Upper lobe of left lung (tissue), 6 donors: Measurements from ENCODE around the gene HIP1. TPM values are rescaled to one million over a fixed set of nuclear protein-coding genes. Genes with fewer than 3 reads are reported as not detected.
"Not testable (repeated sequence)": the region's sequence is repeated elsewhere in the genome, so short reads cannot be mapped to it uniquely, and the experiment has no call there.

Source experiments
- ATAC-seq, 2 donors: fragments of 200-7000 bp; cut with Tn5 transposase; one replicate each; pipeline ENCODE4 v1.9.1; 2022; ENCODE audit warnings: mild to moderate bottlenecking in 2 of 2, moderate library complexity in 2 of 2; ENCODE audit not compliant: low FRiP score in 2 of 2
- DNase-seq, 2 donors: peaks; one replicate each; pipeline ENCODE4 v3.0.0-alpha.2; 2019 to 2020
- H3K27ac ChIP-seq, 4 donors: fragments of 200-600 bp; sonication (generic); one replicate each; pipeline ENCODE4 v1.5.1; 2016 to 2019
- H3K27me3 ChIP-seq, 4 donors: fragments of 200-600 bp; sonication (generic); one replicate each; pipeline ENCODE4 v1.5.1; 2017 to 2019
- H3K36me3 ChIP-seq, 4 donors: fragments of 200-600 bp; sonication (generic); one replicate each; pipeline ENCODE4 v1.5.1; 2016 to 2019
- H3K4me1 ChIP-seq, 4 donors: fragments of 200-600 bp; sonication (generic); one replicate each; pipeline ENCODE4 v1.5.1; 2018 to 2019
- H3K4me3 ChIP-seq, 4 donors: fragments of 200-600 bp; sonication (generic); one replicate each; pipeline ENCODE4 v1.5.1; 2017 to 2019; ENCODE audit warnings: mild to moderate bottlenecking in 2 of 4, moderate library complexity in 1 of 4
- H3K9me3 ChIP-seq, 4 donors: fragments of 200-600 bp; sonication (generic); one replicate each; pipeline ENCODE4 v1.5.1; 2018 to 2019
- CTCF ChIP-seq, 6 experiments: fragments of 450-650 bp in 4 of 6; fragments of 200-600 bp in 2 of 6; sonication (generic) in 2 of 6; IDR thresholded peaks; one replicate each; pipeline ENCODE4 v1.5.1; 2016 to 2019; ENCODE audit warnings: antibody characterized with exemption in 6 of 6
- EP300 ChIP-seq, 4 donors: sonication (generic); formaldehyde crosslinking; IDR thresholded peaks; one replicate each; pipeline ENCODE4 v1.5.1; 2017; ENCODE audit warnings: antibody characterized with exemption in 4 of 4, control low read depth in 2 of 4
- POLR2A ChIP-seq, 4 donors: fragments of 450-650 bp; IDR thresholded peaks; one replicate each; pipeline ENCODE4 v1.5.1; 2016 to 2017; ENCODE audit warnings: antibody characterized with exemption in 4 of 4, mild to moderate bottlenecking in 2 of 4
- POLR2AphosphoS5 ChIP-seq, 2 donors: sonication (generic); formaldehyde crosslinking; IDR thresholded peaks; one replicate each; pipeline ENCODE4 v1.5.1; 2017; ENCODE audit warnings: antibody characterized with exemption in 2 of 2
- WGBS, 2 donors: methylation state at CpG; one replicate each; pipeline ENCODE4 v1.1.5; 2017 to 2018; 5-methylcytosine and 5-hydroxymethylcytosine counted together
- total RNA-seq, 6 donors: library from RNA; depleted of rRNA in 4 of 6; stranded (reverse); fragments of >200 nt in 4 of 6; gene quantifications; one replicate each; pipeline versions ENCODE4 v1.1.0 to v1.2.1, GENCODE V29; 2016 to 2021
- donor health status: DM: no; HTN: no; CAD: no; lungs with moderate emphysema.
- donor health status: DM: no; HTN: yes; CAD: no; lungs with severe emphysema.

The HIP1 gene
- total RNA-seq, 6 donors from 2014 or later, result 43.9 to 66.0 (median 55.2) TPM

DNA sequence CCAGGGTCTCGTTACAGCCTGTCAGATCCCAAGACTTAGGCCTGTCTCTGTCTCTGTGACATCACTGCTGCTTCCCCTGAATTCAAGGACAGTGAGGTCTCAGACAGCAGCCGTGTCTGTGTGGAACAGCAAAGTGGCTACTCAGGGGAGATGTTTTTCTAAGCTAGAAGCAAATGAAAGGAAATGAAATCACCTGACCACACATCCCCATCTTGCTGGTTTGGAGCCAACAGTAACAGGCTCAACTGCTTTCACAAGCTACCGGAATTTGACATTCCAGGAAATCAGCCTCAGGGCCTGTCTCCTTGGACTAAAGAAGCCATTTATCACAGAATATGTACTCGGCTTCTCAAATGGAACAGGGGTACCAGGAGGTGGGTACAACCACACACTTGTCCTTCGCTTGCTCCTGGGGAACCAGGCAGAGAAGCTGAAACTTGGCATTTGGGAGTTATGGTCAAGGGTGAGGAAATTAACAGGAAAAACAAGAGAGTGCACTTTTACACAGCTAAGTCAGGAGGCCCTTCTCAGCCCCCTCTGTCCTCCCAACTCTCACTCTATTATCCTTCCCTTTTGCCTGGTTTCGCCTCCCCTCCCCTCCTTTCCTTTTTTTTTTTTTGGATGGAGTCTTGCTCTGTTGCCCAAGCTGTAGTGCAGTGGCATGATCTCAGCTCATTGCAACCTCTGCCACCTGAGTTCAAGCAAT is 173.5 kb downstream of the HIP1 start:
- DNase-seq, result peak in 1 of 2 donors; percentile 48
- Histone ChIP-seq H3K27ac (peak overlapping the region; percentile 55 to 83 (median 68)), H3K9me3 (no peaks in the 10 kb centered on the region), H3K4me1 (peaks cover 14 to 20% (median 15%) of the 10 kb centered on the region in 4 donors), H3K36me3 (peaks cover 14 to 92% (median 65%) of the 10 kb centered on the region in 4 donors), H3K4me3 (no peak overlapping the region), H3K27me3 (no peaks in the 10 kb centered on the region)
- ATAC-seq, result no peak
- 35 to 44% methylated on average over 6 of the region's 6 CpGs for WGBS, 2 donors
- TF ChIP-seq POLR2AphosphoS5 (IDR thresholded peaks at IDR 0.05), result peak; percentile 32 to 44
- TF ChIP-seq POLR2A (IDR thresholded peaks at IDR 0.05), result peak in 1 of 4 donors; percentile 14
- TF ChIP-seq CTCF (IDR thresholded peaks at IDR 0.05), result no peak
- TF ChIP-seq EP300 (IDR thresholded peaks at IDR 0.05), result no peak

DNA sequence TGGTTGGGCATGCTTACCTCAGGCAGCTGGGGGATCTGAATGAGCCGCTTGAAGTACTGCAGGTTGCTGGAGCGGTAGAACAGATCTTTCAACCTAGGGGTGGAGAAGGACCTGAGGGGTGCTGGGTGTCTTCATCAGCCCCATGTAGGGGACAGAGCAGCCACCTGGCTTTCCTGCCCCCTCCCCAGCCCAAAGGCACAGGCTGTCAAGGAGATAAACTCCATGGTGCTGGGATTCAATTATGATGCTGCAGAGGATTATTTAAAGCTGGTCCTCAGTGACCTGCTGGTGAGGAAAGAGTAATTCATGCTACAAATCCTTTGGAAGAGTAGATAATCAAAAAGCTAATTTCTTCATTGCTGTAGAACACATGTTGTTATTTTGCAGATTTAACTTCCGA is 175.6 kb downstream of the HIP1 start:
- ATAC-seq, result no peak
- whole genome bisulfite sequencing, 2 donors, result 95 to 100% methylated on average over 1 to 3 of the region's 3 CpGs

DNA sequence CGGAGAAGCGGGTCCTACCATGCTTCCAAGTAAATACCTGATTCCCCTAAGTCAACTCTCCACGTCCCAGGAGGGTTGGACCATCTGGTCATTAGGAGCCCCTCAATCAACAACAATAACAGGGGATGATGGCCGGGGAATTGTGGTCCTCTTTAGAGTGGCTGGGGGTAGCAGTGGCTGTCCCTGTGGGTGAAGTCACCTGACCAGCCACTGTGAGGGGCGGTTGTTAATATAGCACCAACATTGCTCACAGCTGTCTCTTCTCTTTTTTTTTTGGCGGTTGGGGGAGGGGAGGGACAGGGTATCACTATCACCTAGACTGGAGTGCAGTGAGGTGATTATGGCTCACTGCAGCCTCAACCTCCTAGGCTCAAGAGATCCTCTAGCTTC is 178.8 kb downstream of the HIP1 start:
- WGBS, 2 donors, result 96 to 97% methylated on average over 3 to 6 of the region's 6 CpGs
- Histone ChIP-seq H3K4me3 (no peak overlapping the region), H3K4me1 (peaks cover 3 to 5% (median 3%) of the 10 kb centered on the region in 4 donors), H3K27me3 (no peaks in the 10 kb centered on the region), H3K36me3 (peaks cover 22 to 99% (median 85%) of the 10 kb centered on the region in 4 donors), H3K9me3 (no peaks in the 10 kb centered on the region), H3K27ac (no peak overlapping the region)
- ATAC-seq, result no peak
- DNase-seq, result no peak
- TF ChIP-seq POLR2AphosphoS5 (IDR thresholded peaks at IDR 0.05), result no peak
- TF ChIP-seq EP300 (IDR thresholded peaks at IDR 0.05), result no peak
- TF ChIP-seq CTCF (IDR thresholded peaks at IDR 0.05), result no peak
- no peak for TF ChIP-seq POLR2A (IDR thresholded peaks at IDR 0.05)

More for the DNA sequence above, 175.6 kb downstream of the HIP1 start:
- Histone ChIP-seq H3K36me3 (peaks cover 14 to 99% (median 74%) of the 10 kb centered on the region in 4 donors), H3K4me3 (no peak overlapping the region), H3K4me1 (peaks cover 14 to 20% (median 15%) of the 10 kb centered on the region in 4 donors), H3K27ac (no peak overlapping the region), H3K27me3 (no peaks in the 10 kb centered on the region), H3K9me3 (no peaks in the 10 kb centered on the region)
- no peak for TF ChIP-seq POLR2A (IDR thresholded peaks at IDR 0.05)
- TF ChIP-seq CTCF (IDR thresholded peaks at IDR 0.05), result no peak
- TF ChIP-seq POLR2AphosphoS5 (IDR thresholded peaks at IDR 0.05), result no peak
- no peak for TF ChIP-seq EP300 (IDR thresholded peaks at IDR 0.05)
- DNase-seq, result no peak

GRCh38 chr7:75559355-75559975 is 179.3 kb downstream of the HIP1 start:
- Histone ChIP-seq H3K27ac (no peak overlapping the region), H3K4me3 (no peak overlapping the region), H3K36me3 (peaks cover 26 to 99% (median 88%) of the 10 kb centered on the region in 4 donors), H3K27me3 (no peaks in the 10 kb centered on the region), H3K4me1 (peaks cover 0 to under 1% (median 0%) of the 10 kb centered on the region in 4 donors), H3K9me3 (no peaks in the 10 kb centered on the region)
- TF ChIP-seq CTCF (IDR thresholded peaks at IDR 0.05) (no peak), POLR2A (IDR thresholded peaks at IDR 0.05) (no peak), EP300 (IDR thresholded peaks at IDR 0.05) (no peak), POLR2AphosphoS5 (IDR thresholded peaks at IDR 0.05) (no peak)
- WGBS, 2 donors, result 90 to 95% methylated on average over 17 to 26 of the region's 27 CpGs
- ATAC-seq (no peak), DNase-seq (peak in 1 of 2 donors; percentile 72)

DNA sequence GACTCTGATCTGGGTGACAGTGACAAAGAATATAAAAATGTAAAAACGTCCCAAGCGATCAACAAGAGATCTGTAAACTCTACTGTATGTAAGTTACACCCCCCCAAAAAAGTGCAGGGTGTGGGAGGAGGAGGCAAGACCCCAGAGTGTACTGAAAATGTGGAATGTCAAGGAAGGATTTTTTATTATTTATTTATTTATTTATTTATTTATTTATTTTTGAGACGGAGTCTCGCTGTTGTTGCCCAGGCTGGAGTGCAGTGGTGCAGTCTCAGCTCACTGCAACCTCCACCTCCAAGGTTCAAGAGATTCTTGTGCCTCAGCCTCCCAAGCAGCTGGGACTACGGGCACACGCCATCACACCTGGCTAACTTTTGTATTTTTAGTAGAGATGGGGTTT is 181.9 kb downstream of the HIP1 start:
- WGBS, 2 donors, result 94 to 95% methylated on average over 6 of the region's 6 CpGs
- H3K9me3 ChIP-seq, H3K4me3 ChIP-seq, ATAC-seq, H3K27ac ChIP-seq, H3K27me3 ChIP-seq, DNase-seq, H3K4me1 ChIP-seq: not testable (repeated sequence)
- peaks cover 33 to 100% (median 92%) of the 10 kb centered on the region in 4 donors for H3K36me3 ChIP-seq
